Activated naive CD4-positive, alpha-beta T cell treated with anti-CD3 and anti-CD28 coated beads for 36 hours (primary cell): ENCODE data around the gene DIPK1A. TPM values are rescaled to one million over a fixed set of nuclear protein-coding genes. Genes with fewer than 3 reads are reported as not detected.

ENCODE experiments used
- CTCF ChIA-PET: fragments of 350-600 bp; sonication (Branson Sonifier 250); formaldehyde crosslinking; loops from one replicate; lab custom pipeline; 2021; ENCODE audit warnings: antibody characterized with exemption; lab: Charles Lee
- DNase-seq: peaks from one replicate; pipeline ENCODE4 v3.0.0-alpha.2; 2020
- H3K27ac Mint-ChIP-seq: one replicate; pipeline ENCODE4 v1.8.0; 2021; ENCODE audit warnings: mild to moderate bottlenecking, mixed read lengths
- H3K27me3 Mint-ChIP-seq: one replicate; pipeline ENCODE4 v1.8.0; 2021; ENCODE audit warnings: low read depth, mixed read lengths
- H3K36me3 Mint-ChIP-seq: one replicate; pipeline ENCODE4 v1.8.0; 2021; ENCODE audit warnings: low read depth, mixed read lengths
- H3K4me1 Mint-ChIP-seq: one replicate; pipeline ENCODE4 v1.8.0; 2021; ENCODE audit warnings: low read depth, mixed read lengths
- H3K4me3 Mint-ChIP-seq: one replicate; pipeline ENCODE4 v1.8.0; 2021; ENCODE audit warnings: mild to moderate bottlenecking, moderate library complexity, mixed read lengths
- H3K9me3 Mint-ChIP-seq: one replicate; pipeline ENCODE4 v1.8.0; 2021; ENCODE audit warnings: mixed read lengths
- intact Hi-C: fragments of 100-400 bp; cut with micrococcal nuclease; formaldehyde crosslinking; loops from one replicate; pipeline ENCODE4 v1.15.1; 2023
- total RNA-seq, 2 experiments: library from RNA; stranded (reverse); gene quantifications; one replicate each; pipeline ENCODE4 v1.2.3, GENCODE V29; 2021

DIPK1A gene
- total RNA-seq, 2 experiments from 2014 or later = 4.5 to 5.0 TPM

DNA sequence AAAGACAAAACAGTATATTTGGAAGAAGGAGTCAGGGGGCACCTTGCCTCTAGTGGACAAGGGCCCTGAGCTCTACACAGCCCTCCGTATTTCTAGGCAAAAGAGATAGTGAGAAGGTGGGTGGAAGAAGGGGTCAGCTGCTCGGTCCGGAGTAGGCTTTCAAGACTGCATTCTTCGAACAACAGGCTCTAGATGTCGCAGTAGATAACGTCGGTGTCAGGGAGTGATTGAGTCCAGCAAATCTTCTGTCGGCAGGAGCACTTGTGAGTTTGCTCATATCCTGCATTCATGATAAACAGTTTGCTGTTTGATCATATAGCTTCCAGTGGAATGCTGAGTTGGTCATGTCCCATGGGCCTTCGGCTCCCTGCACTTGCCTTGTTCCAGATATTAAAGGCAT, 36.8 kb downstream of the DIPK1A start:
- intact Hi-C loops = no loop called here
- Mint-ChIP-seq H3K27me3 (no peaks in the 10 kb centered on the region), H3K9me3 (peaks cover 14% of the 10 kb centered on the region), H3K27ac (no peak overlapping the region), H3K36me3 (peaks cover 16% of the 10 kb centered on the region), H3K4me1 (peaks cover 6% of the 10 kb centered on the region), H3K4me3 (no peak overlapping the region)
- DNase-seq = no peak
- CTCF ChIA-PET = interaction anchor here (0.6 kb wide), 1 partner anchor 64 kb away, joined by 3 read pairs; no protein-coding TSS in a partner anchor

DNA sequence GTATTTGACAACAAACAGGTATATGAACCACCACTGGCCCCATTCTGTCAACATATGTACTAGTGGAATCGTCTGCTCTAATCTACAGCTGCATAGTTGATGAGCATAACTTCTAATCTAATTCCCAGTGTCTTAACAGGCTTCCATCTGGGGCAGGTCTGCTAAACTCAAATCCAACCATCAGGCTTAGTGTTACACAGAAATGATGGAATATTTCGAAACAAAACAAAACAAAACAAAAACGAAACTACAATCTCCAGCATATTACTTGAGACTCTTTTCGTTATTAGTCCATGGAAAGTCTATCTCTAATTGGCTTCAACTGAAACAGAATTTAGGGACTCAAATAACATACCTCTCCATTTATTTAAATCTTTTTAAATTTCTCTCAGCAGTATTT, 37.6 kb downstream of the DIPK1A start:
- intact Hi-C loops = no loop called here
- Mint-ChIP-seq H3K9me3 (peaks cover 14% of the 10 kb centered on the region), H3K4me1 (no peaks in the 10 kb centered on the region), H3K27me3 (no peaks in the 10 kb centered on the region), H3K4me3 (no peak overlapping the region), H3K27ac (no peak overlapping the region), H3K36me3 (peaks cover 14% of the 10 kb centered on the region)
- DNase-seq = no peak
- CTCF ChIA-PET = interaction anchor here (0.7 kb wide), 1 partner anchor 14 kb away, joined by 3 read pairs; no protein-coding TSS in a partner anchor

DNA sequence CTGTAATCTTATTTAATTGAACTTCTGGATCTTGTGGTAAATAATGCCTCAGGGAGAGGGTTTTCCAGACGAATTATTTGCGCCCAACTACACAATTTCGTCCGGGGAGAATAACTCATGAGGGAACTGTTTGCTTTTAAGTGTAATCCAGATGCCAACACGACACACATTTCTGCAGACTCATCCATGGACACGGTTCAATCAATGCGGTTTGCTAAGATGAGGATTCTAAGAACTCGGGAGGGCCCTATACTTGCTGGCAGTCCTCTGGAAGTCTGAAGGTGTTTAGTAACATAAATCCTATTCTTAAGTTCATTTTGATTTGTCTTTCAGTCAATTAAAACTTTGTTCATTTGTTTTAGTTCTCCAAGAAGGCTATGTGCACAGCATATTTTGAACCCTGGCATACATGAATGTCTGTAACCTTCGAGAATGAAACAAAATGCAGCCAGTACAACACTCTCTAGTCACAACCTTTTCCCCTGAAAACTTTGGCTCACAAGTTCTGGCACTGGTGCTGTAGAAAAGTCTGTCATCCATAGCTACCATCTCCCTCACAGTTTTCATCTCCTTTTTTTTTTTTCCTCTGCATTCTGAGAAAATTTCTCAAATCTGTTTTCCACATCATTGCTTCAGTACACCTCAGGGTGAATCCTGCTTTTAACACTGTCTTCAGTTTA, 38.8 kb downstream of the DIPK1A start:
- H3K9me3 Mint-ChIP-seq = peaks cover 14% of the 10 kb centered on the region
- CTCF ChIA-PET = interaction anchor here (0.7 to 1.2 kb wide), 3 partner anchors 9 to 702 kb away, joined by 3 to 4 read pairs (median 3); no protein-coding TSS in a partner anchor
- intact Hi-C loops = no loop called here
- H3K27me3 Mint-ChIP-seq = no peaks in the 10 kb centered on the region
- no peak overlapping the region for H3K4me3 Mint-ChIP-seq
- H3K27ac Mint-ChIP-seq = no peak overlapping the region
- DNase-seq = no peak
- H3K4me1 Mint-ChIP-seq = peaks cover 2% of the 10 kb centered on the region
- peaks cover 16% of the 10 kb centered on the region for H3K36me3 Mint-ChIP-seq

DNA sequence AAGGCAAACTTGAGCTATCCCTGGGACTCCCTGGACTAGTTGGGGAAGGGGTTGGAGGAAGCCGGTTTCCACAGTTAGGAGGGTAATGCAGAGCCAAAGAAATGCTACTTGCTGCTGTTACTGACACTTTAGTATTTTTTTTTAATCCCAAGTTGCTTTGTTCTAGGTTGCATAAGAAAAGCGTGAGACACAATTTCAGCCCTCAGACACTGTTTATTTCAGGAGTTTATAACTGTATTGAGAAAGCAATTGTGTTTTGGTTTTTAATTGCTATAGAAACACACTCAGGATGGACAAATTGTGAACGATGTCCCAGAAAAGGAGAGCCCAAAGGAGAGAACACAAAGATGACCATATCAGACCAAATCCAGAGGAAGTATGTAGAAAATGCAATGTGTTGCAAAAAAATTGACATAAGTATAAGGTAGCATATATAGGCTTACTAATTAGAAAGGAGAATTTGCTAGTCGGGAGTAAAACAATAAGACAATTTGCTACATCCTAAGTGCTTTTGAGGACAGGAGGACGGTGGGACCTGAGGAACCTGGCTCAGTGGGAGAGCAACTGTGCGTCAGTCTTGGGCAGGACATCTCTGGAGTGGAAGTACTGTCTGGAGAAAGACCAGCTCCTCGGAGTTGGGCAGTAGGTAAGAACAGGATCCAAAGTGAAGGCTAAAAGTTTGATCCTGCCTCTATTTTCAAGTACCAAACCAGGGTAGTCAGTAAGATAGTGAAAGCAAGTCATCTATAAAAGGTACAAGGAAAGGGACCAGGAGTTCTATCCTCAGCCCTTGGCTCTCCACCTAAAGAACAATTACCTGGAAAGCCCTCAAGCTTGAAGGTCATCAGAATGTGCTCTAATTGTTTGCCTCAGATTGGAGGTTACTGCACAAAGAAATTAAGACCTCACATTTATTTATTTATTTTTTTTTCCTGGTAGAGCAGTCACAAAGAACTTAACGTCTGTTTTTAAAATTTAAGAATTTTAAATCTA, 39.9 kb downstream of the DIPK1A start:
- no peak for DNase-seq
- CTCF ChIA-PET = interaction anchor here (0.6 to 1.6 kb wide), 4 partner anchors 8 to 142 kb away, joined by 3 to 5 read pairs (median 3); no protein-coding TSS in a partner anchor
- Mint-ChIP-seq H3K9me3 (peaks cover 14% of the 10 kb centered on the region), H3K27me3 (no peaks in the 10 kb centered on the region), H3K4me1 (peaks cover 5% of the 10 kb centered on the region), H3K36me3 (peaks cover 16% of the 10 kb centered on the region), H3K27ac (no peak overlapping the region), H3K4me3 (no peak overlapping the region)
- intact Hi-C loops = no loop called here

DNA sequence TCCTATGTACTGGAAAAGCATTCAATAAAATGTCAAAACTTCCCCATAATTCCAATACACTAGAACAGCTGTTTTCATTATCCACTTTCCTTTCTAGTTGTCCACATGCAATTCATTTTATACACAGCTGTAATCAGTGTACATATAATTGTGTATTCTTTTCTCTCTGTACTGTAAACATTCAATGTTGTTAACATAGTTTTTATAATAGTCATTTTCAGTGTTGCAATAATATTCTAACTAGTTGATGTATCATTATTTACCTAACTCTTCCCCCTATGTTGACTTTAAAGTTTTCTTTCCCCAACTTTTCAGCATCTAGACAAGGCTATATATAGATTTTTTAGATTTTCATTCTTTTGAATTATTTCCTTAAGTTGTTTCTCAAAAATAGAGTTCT, 44.4 kb downstream of the DIPK1A start:
- Mint-ChIP-seq H3K9me3 (peaks cover 14% of the 10 kb centered on the region), H3K4me3 (no peak overlapping the region), H3K36me3 (peaks cover 16% of the 10 kb centered on the region), H3K27ac (no peak overlapping the region), H3K4me1 (peaks cover 12% of the 10 kb centered on the region), H3K27me3 (no peaks in the 10 kb centered on the region)
- intact Hi-C loops = no loop called here
- CTCF ChIA-PET = no interaction called here
- DNase-seq = no peak

DNA sequence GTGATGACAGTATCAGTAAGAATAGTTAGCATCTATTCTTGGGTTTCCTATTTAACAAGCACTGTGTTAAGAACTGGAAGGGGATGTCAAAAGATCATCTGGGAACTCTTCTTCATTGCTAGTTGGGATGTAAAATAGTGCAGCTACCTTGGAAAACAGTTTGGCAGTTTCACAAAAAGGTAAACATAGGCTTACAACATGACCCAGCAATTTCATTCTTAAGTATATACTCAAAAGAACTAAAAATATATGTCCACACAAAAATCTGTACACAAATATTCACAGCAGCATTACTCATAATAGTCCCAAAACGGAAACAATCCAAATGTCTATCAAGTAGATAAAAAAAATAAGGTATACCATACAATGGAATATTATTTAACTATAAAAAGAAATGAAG, 45.7 kb downstream of the DIPK1A start:
- intact Hi-C loops = no loop called here
- Mint-ChIP-seq H3K27me3 (no peaks in the 10 kb centered on the region), H3K9me3 (peaks cover 5% of the 10 kb centered on the region), H3K36me3 (peaks cover 11% of the 10 kb centered on the region), H3K27ac (no peak overlapping the region), H3K4me1 (peaks cover 16% of the 10 kb centered on the region), H3K4me3 (no peak overlapping the region)
- DNase-seq = no peak
- CTCF ChIA-PET = interaction anchor here (1.2 kb wide), 1 partner anchor 49 kb away, joined by 3 read pairs; no protein-coding TSS in a partner anchor

DNA sequence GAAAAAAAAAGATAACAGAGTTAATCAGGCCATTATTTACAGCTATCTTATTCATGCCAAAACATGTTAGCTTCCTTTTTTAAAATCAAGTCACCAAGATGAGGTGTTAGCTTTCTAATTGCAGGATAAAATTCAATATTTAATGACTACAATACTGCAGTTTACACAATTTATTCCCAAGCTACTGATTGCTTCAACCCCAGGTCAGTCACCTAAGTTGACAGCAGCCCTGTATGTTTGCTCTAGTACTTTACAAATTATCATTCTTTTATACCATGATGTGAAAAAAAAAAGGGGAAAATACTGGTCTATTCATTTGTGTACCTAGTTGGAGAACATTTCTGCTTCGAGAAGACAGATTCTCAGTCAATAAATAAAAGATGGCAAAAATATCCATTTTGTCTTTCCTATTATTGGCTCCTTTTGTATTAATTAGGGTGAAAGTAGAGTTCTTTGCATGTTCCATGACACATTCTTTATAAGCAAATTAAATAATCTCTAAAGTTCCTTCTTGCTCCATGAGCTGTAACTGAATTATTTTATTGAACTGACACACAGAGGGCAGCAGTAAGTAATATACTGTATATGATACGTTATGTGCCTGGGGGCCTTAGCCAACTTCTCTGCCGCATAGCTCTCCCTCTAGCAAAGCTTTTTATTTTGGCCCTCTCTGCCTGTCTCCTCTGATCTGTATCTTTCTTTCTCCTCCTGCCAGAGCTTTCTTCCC, 48.0 kb downstream of the DIPK1A start:
- Mint-ChIP-seq H3K4me3 (no peak overlapping the region), H3K27ac (no peak overlapping the region), H3K4me1 (peaks cover 20% of the 10 kb centered on the region), H3K27me3 (no peaks in the 10 kb centered on the region), H3K36me3 (peaks cover 7% of the 10 kb centered on the region), H3K9me3 (no peaks in the 10 kb centered on the region)
- no peak for DNase-seq
- intact Hi-C loops = loop anchor here (5.0 kb wide), 1 partner anchor 36 kb away; no protein-coding TSS in a partner anchor
- CTCF ChIA-PET = interaction anchor here (0.7 to 2.1 kb wide), 9 partner anchors 10 to 80 kb away, joined by 3 to 8 read pairs (median 3); no protein-coding TSS in a partner anchor

DNA sequence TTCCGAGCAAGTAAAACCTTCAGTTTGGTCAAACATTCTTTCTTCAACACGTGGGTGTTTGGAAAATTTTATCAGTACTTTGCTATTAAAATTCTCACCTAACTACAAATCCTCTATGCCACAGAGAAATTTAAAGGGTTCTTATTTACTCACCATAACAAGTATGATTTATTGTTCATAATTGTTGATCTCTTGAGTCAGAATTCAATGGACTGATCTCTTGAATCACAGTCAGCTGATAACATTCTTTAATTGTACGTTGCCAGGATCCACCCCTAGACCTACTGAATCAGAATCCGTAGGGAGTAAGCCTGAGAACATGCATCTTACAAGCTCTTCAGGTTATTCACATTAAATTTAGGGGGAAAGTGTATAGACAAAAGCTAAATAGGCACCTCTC, 51.2 kb downstream of the DIPK1A start:
- DNase-seq = no peak
- Mint-ChIP-seq H3K36me3 (peaks cover 10% of the 10 kb centered on the region), H3K4me3 (no peak overlapping the region), H3K9me3 (no peaks in the 10 kb centered on the region), H3K27me3 (no peaks in the 10 kb centered on the region), H3K27ac (no peak overlapping the region), H3K4me1 (peaks cover 24% of the 10 kb centered on the region)
- CTCF ChIA-PET = interaction anchor here (0.6 to 1.1 kb wide), 3 partner anchors 14 to 85 kb away, joined by 3 to 4 read pairs (median 3); no protein-coding TSS in a partner anchor
- intact Hi-C loops = loop anchor here (5.0 kb wide), 1 partner anchor 33 kb away; no protein-coding TSS in a partner anchor

DNA sequence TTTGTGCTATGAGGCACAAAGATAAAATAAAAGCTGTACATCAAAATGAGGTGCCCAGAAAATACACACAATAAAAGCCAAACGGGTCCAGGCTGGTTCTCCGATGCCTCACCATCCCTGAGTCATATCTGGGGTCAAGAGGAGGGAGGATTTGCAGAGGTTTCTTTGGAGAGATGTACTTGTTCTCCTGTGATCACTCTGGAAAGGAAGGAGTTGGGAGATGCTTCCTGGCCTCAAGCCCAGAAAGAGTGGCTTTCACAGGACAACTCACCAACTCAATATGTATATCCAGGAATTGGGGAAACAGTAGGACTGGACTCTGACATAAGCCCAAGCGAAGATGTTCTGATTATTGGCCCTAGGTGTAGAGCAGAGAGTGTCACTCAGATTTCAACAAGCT, 51.9 kb downstream of the DIPK1A start:
- no peak for DNase-seq
- intact Hi-C loops = no loop called here
- H3K36me3 Mint-ChIP-seq = peaks cover 10% of the 10 kb centered on the region
- no peaks in the 10 kb centered on the region for H3K27me3 Mint-ChIP-seq
- H3K27ac Mint-ChIP-seq = no peak overlapping the region
- no peaks in the 10 kb centered on the region for H3K9me3 Mint-ChIP-seq
- CTCF ChIA-PET = interaction anchor here (1.1 to 1.7 kb wide), 3 partner anchors 50 to 85 kb away, joined by 4 to 8 read pairs (median 4); no protein-coding TSS in a partner anchor
- peaks cover 28% of the 10 kb centered on the region for H3K4me1 Mint-ChIP-seq
- H3K4me3 Mint-ChIP-seq = no peak overlapping the region

DNA sequence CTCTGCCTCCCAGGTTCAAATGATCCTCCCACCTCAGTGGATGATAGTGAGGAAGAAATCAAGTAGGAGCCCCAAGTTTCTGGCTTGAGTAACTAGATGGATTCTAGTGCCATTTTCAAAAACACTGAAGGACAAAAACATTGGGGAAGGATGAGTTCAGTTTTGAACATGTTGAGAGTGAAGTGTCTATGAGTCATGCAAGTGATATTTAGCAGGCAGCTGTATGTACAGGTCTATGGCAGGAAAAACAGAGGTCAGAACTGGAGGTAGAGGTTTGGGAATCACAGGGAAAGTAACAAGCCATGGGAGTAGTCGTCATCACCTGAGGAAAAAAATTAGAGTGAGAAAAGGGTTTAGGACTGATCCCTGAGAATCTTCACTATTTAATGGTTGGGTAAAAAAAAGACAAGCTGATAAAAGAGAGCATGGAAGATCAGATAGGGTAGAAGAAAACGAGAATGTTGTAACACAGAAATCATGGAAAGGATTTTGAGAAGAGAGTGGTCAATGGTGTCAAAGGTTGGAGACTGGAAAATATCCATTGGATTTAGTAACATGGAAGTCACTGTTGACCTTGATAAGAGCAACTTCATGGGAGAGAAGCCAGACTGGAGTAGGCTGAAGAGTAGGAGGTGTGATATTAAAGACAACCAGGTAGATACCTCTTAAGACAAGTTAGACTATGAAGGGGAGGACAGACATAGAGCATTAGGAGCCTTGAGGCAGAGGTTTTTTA, 53.1 kb downstream of the DIPK1A start:
- H3K27ac Mint-ChIP-seq = no peak overlapping the region
- H3K4me1 Mint-ChIP-seq = peaks cover 33% of the 10 kb centered on the region
- CTCF ChIA-PET = interaction anchor here (1.1 to 1.7 kb wide), 2 partner anchors 52 to 87 kb away, joined by 4 to 8 read pairs; no protein-coding TSS in a partner anchor
- no peaks in the 10 kb centered on the region for H3K27me3 Mint-ChIP-seq
- no peak for DNase-seq
- no peaks in the 10 kb centered on the region for H3K9me3 Mint-ChIP-seq
- no peak overlapping the region for H3K4me3 Mint-ChIP-seq
- intact Hi-C loops = no loop called here
- peaks cover 10% of the 10 kb centered on the region for H3K36me3 Mint-ChIP-seq

DNA sequence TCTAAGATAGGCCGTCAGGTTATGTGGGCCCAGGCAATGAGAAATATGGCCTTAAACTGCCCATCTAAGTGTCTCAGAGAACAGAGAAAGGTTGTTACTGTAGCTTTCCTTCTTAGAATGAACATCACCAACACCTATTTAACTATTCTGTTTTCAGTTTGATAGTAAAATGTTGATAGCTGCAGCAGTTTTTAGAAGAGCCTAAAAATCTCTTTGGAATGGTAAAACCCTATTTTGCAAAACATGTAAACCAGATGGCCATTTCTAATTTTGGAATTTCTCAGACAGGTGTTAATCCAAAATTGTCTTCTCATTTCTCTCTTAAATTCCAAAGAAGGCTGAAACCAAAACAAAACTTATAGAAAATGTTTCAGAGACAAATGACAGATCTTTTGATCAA, 57.5 kb downstream of the DIPK1A start:
- Mint-ChIP-seq H3K36me3 (peaks cover 22% of the 10 kb centered on the region), H3K27me3 (no peaks in the 10 kb centered on the region), H3K9me3 (peaks cover 13% of the 10 kb centered on the region), H3K4me1 (peaks cover 30% of the 10 kb centered on the region), H3K27ac (no peak overlapping the region), H3K4me3 (no peak overlapping the region)
- CTCF ChIA-PET = interaction anchor here (1.4 kb wide), 1 partner anchor 56 kb away, joined by 3 read pairs; no protein-coding TSS in a partner anchor
- no peak for DNase-seq
- intact Hi-C loops = no loop called here
